ENCODE results near the gene LRRC8E.

LRRC8E gene

GRCh38 chr19:7914598-7915045 lies 26.3 kb downstream of the LRRC8E start, which contains the start of gene TGFBR3L:
TSS of gene TGFBR3L (plus strand) at chr19:7914830.
- TF ChIP-seq POLR2AphosphoS5 (IDR thresholded peaks at IDR 0.05; ENCODE audit: low read depth, low read length) (no peak), SIN3A (IDR thresholded peaks at IDR 0.05; ENCODE audit: borderline replicate concordance, insufficient read depth, low read length) (no peak), TAF1 (IDR thresholded peaks at IDR 0.05; ENCODE audit: borderline replicate concordance, insufficient read depth, low read length) (no peak), FOXP2 (optimal IDR thresholded peaks at IDR 0.05; ENCODE audit: borderline replicate concordance, extremely low read depth, extremely low read length, insufficient read depth) (no peak)
- TF ChIP-seq, protein P1, sequence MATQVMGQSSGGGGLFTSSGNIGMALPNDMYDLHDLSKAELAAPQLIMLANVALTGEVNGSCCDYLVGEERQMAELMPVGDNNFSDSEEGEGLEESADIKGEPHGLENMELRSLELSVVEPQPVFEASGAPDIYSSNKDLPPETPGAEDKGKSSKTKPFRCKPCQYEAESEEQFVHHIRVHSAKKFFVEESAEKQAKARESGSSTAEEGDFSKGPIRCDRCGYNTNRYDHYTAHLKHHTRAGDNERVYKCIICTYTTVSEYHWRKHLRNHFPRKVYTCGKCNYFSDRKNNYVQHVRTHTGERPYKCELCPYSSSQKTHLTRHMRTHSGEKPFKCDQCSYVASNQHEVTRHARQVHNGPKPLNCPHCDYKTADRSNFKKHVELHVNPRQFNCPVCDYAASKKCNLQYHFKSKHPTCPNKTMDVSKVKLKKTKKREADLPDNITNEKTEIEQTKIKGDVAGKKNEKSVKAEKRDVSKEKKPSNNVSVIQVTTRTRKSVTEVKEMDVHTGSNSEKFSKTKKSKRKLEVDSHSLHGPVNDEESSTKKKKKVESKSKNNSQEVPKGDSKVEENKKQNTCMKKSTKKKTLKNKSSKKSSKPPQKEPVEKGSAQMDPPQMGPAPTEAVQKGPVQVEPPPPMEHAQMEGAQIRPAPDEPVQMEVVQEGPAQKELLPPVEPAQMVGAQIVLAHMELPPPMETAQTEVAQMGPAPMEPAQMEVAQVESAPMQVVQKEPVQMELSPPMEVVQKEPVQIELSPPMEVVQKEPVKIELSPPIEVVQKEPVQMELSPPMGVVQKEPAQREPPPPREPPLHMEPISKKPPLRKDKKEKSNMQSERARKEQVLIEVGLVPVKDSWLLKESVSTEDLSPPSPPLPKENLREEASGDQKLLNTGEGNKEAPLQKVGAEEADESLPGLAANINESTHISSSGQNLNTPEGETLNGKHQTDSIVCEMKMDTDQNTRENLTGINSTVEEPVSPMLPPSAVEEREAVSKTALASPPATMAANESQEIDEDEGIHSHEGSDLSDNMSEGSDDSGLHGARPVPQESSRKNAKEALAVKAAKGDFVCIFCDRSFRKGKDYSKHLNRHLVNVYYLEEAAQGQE (IDR thresholded peaks at IDR 0.05; ENCODE audit: insufficient read depth in 1 of 2, low read depth in 2 of 2, low read length in 2 of 2) = no peak

DNA sequence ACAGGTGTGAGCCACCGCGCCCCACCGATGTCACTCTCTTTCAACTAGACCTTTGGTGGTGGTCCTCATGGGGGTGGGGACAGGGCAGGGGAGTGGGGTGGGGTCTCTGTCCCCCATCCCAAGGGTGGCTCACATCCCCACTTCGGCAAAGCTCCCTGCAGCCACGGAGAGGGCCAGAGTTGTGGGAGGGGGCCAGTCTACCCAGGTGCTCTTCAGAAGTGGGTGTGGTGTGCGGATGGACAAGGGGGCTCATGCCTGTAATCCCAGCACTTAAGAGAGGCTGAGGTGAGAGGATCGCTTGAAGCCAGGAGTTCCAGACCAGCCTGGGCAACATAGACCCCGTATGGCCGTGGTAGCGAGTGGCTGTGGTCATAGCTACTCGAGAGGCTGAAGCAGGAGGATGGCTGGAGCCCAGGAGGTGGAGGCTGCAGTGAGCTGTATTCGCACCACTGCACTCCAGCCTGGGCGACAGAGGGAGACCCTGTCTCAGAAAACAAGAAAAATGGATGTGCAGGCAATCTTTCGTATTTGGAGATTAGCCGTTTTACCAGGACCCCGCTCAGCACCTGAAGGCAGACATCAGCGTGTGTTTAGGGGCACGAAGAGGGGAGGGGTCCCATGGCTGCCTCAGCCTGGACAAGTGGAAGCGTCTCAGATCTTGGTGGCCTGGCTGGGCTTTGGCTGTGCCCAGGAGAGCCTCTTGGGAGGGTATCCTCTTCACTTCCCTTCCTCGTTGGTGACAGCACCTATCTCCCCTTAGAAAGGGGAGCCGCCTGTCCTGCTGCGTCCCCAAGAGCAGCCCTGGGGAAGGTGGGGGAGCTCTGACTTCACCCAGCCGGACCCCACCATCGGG lies 27.2 kb downstream of the LRRC8E start:
- TF ChIP-seq SIN3A (IDR thresholded peaks at IDR 0.05; ENCODE audit: borderline replicate concordance, insufficient read depth, low read length) (no peak), POLR2AphosphoS5 (IDR thresholded peaks at IDR 0.05; ENCODE audit: low read depth, low read length) (no peak), FOXP2 (optimal IDR thresholded peaks at IDR 0.05; ENCODE audit: borderline replicate concordance, extremely low read depth, extremely low read length, insufficient read depth) (no peak), TAF1 (IDR thresholded peaks at IDR 0.05; ENCODE audit: borderline replicate concordance, insufficient read depth, low read length) (no peak)
- TF ChIP-seq, protein P1 (IDR thresholded peaks at IDR 0.05; ENCODE audit: insufficient read depth in 1 of 2, low read depth in 2 of 2, low read length in 2 of 2) = no peak

DNA sequence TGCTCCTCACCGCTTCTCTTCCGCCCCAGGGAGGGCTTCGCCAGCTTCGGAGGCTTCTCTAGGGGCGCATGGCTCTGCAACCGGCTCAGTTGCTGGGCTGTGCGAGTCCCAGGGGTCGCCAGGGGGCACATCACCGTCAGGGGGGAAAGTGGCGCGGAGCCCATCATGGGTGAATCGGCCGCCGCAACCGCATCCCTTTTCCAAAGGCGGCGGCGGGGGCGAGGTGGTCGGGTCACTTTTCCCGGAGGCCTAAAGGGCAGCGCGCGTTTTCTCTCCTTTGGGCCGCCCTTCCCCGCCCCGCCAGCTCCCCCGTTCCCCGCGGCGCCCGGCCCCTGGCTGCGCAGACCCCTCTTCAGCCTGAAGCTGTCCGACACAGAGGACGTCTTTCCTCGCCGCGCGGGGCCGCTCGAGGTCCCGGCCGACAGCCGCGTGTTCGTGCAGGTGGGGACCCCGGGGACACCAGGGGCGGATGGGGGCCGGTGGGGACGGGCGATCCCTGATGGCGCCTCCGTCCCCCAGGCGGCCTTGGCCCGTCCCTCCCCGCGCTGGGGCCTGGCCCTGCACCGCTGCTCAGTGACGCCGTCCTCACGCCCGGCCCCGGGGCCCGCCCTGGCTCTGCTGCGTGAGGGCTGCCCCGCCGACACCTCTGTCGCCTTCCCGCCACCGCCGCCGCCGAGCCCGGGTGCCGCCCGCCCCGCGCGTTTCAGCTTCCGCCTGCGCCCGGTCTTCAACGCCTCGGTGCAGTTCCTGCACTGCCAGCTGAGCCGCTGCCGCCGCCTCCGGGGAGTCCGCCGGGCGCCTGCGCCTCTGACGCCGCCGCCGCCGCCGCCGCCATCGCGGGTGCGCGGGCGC lies 28.0 kb downstream of the LRRC8E start:
- TF ChIP-seq SIN3A (IDR thresholded peaks at IDR 0.05; ENCODE audit: borderline replicate concordance, insufficient read depth, low read length) (no peak), TAF1 (IDR thresholded peaks at IDR 0.05; ENCODE audit: borderline replicate concordance, insufficient read depth, low read length) (no peak), POLR2AphosphoS5 (IDR thresholded peaks at IDR 0.05; ENCODE audit: low read depth, low read length) (no peak), FOXP2 (optimal IDR thresholded peaks at IDR 0.05; ENCODE audit: borderline replicate concordance, extremely low read depth, extremely low read length, insufficient read depth) (no peak)
- TF ChIP-seq, protein P1 (IDR thresholded peaks at IDR 0.05; ENCODE audit: insufficient read depth in 1 of 2, low read depth in 2 of 2, low read length in 2 of 2) = no peak

- no peak for TF ChIP-seq POLR2AphosphoS5 (IDR thresholded peaks at IDR 0.05; ENCODE audit: low read depth, low read length)
- no peak for TF ChIP-seq SIN3A (IDR thresholded peaks at IDR 0.05; ENCODE audit: borderline replicate concordance, insufficient read depth, low read length)
- TF ChIP-seq TAF1 (IDR thresholded peaks at IDR 0.05; ENCODE audit: borderline replicate concordance, insufficient read depth, low read length) = no peak
- TF ChIP-seq, protein P1 (IDR thresholded peaks at IDR 0.05; ENCODE audit: insufficient read depth in 1 of 2, low read depth in 2 of 2, low read length in 2 of 2) = no peak
- TF ChIP-seq FOXP2 (optimal IDR thresholded peaks at IDR 0.05; ENCODE audit: borderline replicate concordance, extremely low read depth, extremely low read length, insufficient read depth) = no peak
These were observed 28.6 kb downstream of the LRRC8E start for GRCh38 chr19:7916955-7917266.

Data from PFSK-1 (cell line).